Endothelial cell of umbilical vein (primary cell): ENCODE results near the gene PDK4.

Experiments used
- EZH2 ChIP-seq: IDR thresholded peaks from 2 replicates; pipeline ENCODE4 v1.6.1; 2012; ENCODE audit warnings: borderline replicate concordance, low read depth, mild to moderate bottlenecking, moderate library complexity, low read length, inconsistent platforms; ENCODE audit not compliant: severe bottlenecking
- GATA2 ChIP-seq: IDR thresholded peaks from 2 replicates; pipeline ENCODE4 v1.7.0; 2011; ENCODE audit warnings: low read depth, mild to moderate bottlenecking, moderate library complexity, mixed read lengths, low read length; ENCODE audit not compliant: insufficient read length, insufficient read depth
- POLR2A ChIP-seq: IDR thresholded peaks from 2 replicates; pipeline ENCODE4 v1.6.1; 2012; ENCODE audit warnings: low read depth, mild to moderate bottlenecking, control low read depth, low read length
- TF ChIP-seq, protein P1 (sequence below), 2 donors: IDR thresholded peaks; 1 replicate in 1 of 2; 2 replicates in 1 of 2; pipeline ENCODE4 v1.5.1; 2011; ENCODE audit warnings: low read length in 2 of 2, mild to moderate bottlenecking in 2 of 2, moderate library complexity in 2 of 2, control low read depth in 1 of 2, inconsistent platforms in 1 of 2, low read depth in 1 of 2; ENCODE audit not compliant: insufficient read depth in 1 of 2; ENCODE audit errors: extremely low read depth in 1 of 2

- TF ChIP-seq, protein P1, sequence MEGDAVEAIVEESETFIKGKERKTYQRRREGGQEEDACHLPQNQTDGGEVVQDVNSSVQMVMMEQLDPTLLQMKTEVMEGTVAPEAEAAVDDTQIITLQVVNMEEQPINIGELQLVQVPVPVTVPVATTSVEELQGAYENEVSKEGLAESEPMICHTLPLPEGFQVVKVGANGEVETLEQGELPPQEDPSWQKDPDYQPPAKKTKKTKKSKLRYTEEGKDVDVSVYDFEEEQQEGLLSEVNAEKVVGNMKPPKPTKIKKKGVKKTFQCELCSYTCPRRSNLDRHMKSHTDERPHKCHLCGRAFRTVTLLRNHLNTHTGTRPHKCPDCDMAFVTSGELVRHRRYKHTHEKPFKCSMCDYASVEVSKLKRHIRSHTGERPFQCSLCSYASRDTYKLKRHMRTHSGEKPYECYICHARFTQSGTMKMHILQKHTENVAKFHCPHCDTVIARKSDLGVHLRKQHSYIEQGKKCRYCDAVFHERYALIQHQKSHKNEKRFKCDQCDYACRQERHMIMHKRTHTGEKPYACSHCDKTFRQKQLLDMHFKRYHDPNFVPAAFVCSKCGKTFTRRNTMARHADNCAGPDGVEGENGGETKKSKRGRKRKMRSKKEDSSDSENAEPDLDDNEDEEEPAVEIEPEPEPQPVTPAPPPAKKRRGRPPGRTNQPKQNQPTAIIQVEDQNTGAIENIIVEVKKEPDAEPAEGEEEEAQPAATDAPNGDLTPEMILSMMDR (IDR thresholded peaks at IDR 0.05; ENCODE audit: extremely low read depth in 1 of 2, insufficient read depth in 1 of 2, low read depth in 1 of 2, low read length in 2 of 2) = no peak
- no peak for TF ChIP-seq EZH2
- TF ChIP-seq POLR2A = no peak
- no peak for TF ChIP-seq GATA2
These were observed 53.0 kb downstream of the PDK4 start for GRCh38 chr7:95543312-95543711.
